GM10248 (cell line): ENCODE measurements around the gene CDC6.

Source experiments
- CTCF ChIA-PET: fragments of 300-600 bp; sonication (Branson Sonifier 250); formaldehyde crosslinking; extraction: SDS; loops from one replicate; lab custom pipeline; 2021; ENCODE audit warnings: antibody characterized with exemption; lab: Yijun Ruan, JAX
- POLR2A ChIA-PET: fragments of 350-650 bp; sonication (Branson Sonifier 250); formaldehyde crosslinking; extraction: SDS; loops from one replicate; lab custom pipeline; 2020; ENCODE audit warnings: antibody characterized with exemption; lab: Yijun Ruan, JAX
- DNase-seq: peaks from one replicate; pipeline ENCODE4 v3.0.0; 2012; ENCODE audit errors: extremely low spot score
- CTCF ChIP-seq: IDR thresholded peaks from 2 replicates; pipeline ENCODE4 v1.5.1; 2012; ENCODE audit warnings: mild to moderate bottlenecking, low read depth; ENCODE audit errors: extremely low read depth, missing control alignments, control extremely low read depth

The CDC6 gene

GRCh38 chr17:40325156-40326013 lies 37.7 kb downstream of the CDC6 start:
- POLR2A ChIA-PET, result interaction anchor here (0.6 to 1.2 kb wide), 5 partner anchors 14 to 37 kb away, joined by 3 to 4 read pairs (median 3); no protein-coding TSS in a partner anchor
- DNase-seq, result peak; percentile 68
- CTCF ChIA-PET, result interaction anchor here (0.8 to 15.6 kb wide), 9 partner anchors 9 to 207 kb away, joined by 3 to 163 read pairs (median 12); partner anchors contain the start of gene RARA
- TF ChIP-seq CTCF, result no peak

- DNase-seq, result no peak
- TF ChIP-seq CTCF, result no peak
- ChIA-PET CTCF (interaction anchor here (0.8 to 6.9 kb wide), 9 partner anchors 9 to 234 kb away, joined by 3 to 50 read pairs (median 6); partner anchors contain the start of gene RARA), POLR2A (interaction anchor here (0.6 to 0.8 kb wide), 3 partner anchors 19 to 341 kb away, joined by 3 to 10 read pairs (median 3); no protein-coding TSS in a partner anchor)
Measured at GRCh38 chr17:40326014-40326831, 38.5 kb downstream of the CDC6 start.

DNA sequence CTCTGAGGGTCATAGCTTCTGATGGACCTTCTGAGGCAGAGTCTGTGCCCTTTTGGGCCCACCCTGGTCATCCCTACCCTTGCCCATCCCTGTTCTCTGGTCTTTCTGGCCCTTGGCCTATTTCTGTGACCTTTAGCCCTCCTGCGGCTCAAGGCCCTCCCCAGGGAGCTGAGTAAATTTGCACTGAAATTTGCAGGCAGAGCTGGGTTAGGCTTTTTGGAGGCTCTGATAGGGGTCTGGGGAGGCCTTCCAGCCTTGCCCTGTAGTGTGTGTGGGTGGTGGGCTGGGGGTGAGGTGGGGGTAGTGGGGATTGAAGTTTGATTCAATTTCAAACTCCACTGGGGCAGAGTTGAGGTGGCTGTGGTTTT lies 39.1 kb downstream of the CDC6 start:
- ChIA-PET POLR2A (interaction anchor here (0.6 to 0.7 kb wide), 2 partner anchors 252 to 342 kb away, joined by 3 to 10 read pairs; no protein-coding TSS in a partner anchor), CTCF (interaction anchor here (0.9 to 6.9 kb wide), 7 partner anchors 10 to 234 kb away, joined by 3 to 50 read pairs (median 6); no protein-coding TSS in a partner anchor)
- no peak for TF ChIP-seq CTCF
- no peak for DNase-seq

DNA sequence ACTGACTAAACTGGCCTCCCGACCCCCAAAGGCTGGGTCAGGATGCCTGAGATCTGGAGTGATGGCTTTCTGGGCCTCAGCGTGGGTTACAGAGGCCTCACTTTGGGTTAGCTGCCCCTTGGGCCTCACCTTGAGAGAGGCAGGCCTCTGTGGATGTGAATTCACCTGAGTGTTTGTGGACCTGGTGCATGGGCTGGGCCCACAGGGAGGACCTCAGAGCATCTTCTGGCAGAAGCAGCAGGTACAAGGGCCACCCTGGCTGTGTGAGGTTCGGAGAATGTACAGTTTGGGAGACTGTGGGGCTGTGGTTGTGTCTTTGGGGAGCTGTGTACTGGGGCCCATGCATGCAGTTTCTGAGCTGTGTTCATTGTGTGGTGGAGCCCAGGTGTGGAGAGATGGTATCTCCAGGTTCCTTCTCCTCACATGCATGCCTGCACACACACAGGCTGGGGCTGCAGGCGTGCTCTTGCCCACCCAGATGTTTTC lies 39.6 kb downstream of the CDC6 start:
- no peak for DNase-seq
- POLR2A ChIA-PET, result no interaction called here
- CTCF ChIA-PET, result interaction anchor here (0.9 to 6.9 kb wide), 9 partner anchors 11 to 233 kb away, joined by 3 to 50 read pairs (median 6); no protein-coding TSS in a partner anchor
- no peak for TF ChIP-seq CTCF

GRCh38 chr17:40327735-40328385 lies 40.2 kb downstream of the CDC6 start:
- ChIA-PET POLR2A (interaction anchor here (0.5 kb wide), 1 partner anchor 28 kb away, joined by 3 read pairs; no protein-coding TSS in a partner anchor), CTCF (interaction anchor here (0.9 to 6.9 kb wide), 7 partner anchors 12 to 205 kb away, joined by 3 to 50 read pairs (median 6); no protein-coding TSS in a partner anchor)
- TF ChIP-seq CTCF, result no peak

GRCh38 chr17:40328386-40328766 lies 40.7 kb downstream of the CDC6 start:
- ChIA-PET CTCF (interaction anchor here (0.9 to 6.6 kb wide), 6 partner anchors 13 to 38 kb away, joined by 3 to 50 read pairs (median 5); no protein-coding TSS in a partner anchor), POLR2A (no interaction called here)
- no peak for TF ChIP-seq CTCF
- no peak for DNase-seq

More at GRCh38 chr17:40327735-40328385, 40.2 kb downstream of the CDC6 start:
- no peak for DNase-seq
